Left lung (tissue), 10 donors: ENCODE results near the gene TARDBP. TPM values are rescaled to one million over a fixed set of nuclear protein-coding genes. Genes with fewer than 3 reads are reported as not detected.

Experiments used
- ATAC-seq: fragments of 200-7000 bp; cut with Tn5 transposase; one replicate; pipeline ENCODE4 v1.9.1; 2020; ENCODE audit warnings: moderate library complexity
- DNase-seq, 4 donors: peaks; one replicate each; pipeline ENCODE4 v3.0.0-alpha.2; 2013 to 2020
- H3K27ac ChIP-seq, 2 donors: fragments of 200-600 bp; sonication (generic) in 1 of 2; one replicate each; pipeline versions ENCODE4 v1.5.0 to v1.8.0; 2020 to 2021
- H3K27me3 ChIP-seq, 2 donors: fragments of 200-600 bp; sonication (generic) in 1 of 2; one replicate each; pipeline versions ENCODE4 v1.5.0 to v1.8.0; 2020 to 2021
- H3K36me3 ChIP-seq, 2 donors: fragments of 200-600 bp; sonication (generic) in 1 of 2; one replicate each; pipeline versions ENCODE4 v1.5.0 to v1.8.0; 2020 to 2021
- H3K4me1 ChIP-seq, 2 donors: fragments of 200-600 bp; one replicate each; pipeline ENCODE4 v1.8.0; 2021
- H3K4me3 ChIP-seq, 2 donors: fragments of 200-600 bp; sonication (generic) in 1 of 2; one replicate each; pipeline versions ENCODE4 v1.5.0 to v1.8.0; 2020 to 2021; ENCODE audit warnings: mild to moderate bottlenecking in 1 of 2
- H3K9me3 ChIP-seq, 2 donors: fragments of 200-600 bp; sonication (generic) in 1 of 2; one replicate each; pipeline versions ENCODE4 v1.5.0 to v1.8.0; 2020 to 2021
- intact Hi-C, 2 donors: fragments of 100-400 bp; cut with DNase I; formaldehyde crosslinking; loops; one replicate each; pipeline versions ENCODE4 v1.11.2 to v1.14.2; 2022
- polyA plus RNA-seq, 6 donors: library from polyadenylated mRNA; unstranded; fragments of 120-200 nt; gene quantifications; one replicate each; pipeline ENCODE4 v1.2.1, GENCODE V29; 2013; ENCODE audit not compliant: insufficient read length in 6 of 6
- total RNA-seq, 2 donors: library from RNA; stranded (reverse); fragmentation: NEBNext Ultra II Directional; extraction: Animal tissue kit (Norgen Biotek cat#: 25700); gene quantifications; one replicate each; pipeline ENCODE4 v1.2.1, GENCODE V29; 2021
- TF ChIP-seq, protein P1 (sequence below), 2 donors: fragments of 200-600 bp; sonication (generic) in 1 of 2; IDR thresholded peaks; one replicate each; pipeline versions ENCODE4 v1.5.0 to v1.8.0; 2021; ENCODE audit warnings: antibody characterized with exemption in 2 of 2
- donor health status: DM: no; HTN: yes; CAD: no.
- donor health status: DM: no; HTN: no; CAD: no.

TARDBP gene
- total and polyA plus RNA-seq, 8 donors: 119 to 344 (median 292) TPM

DNA sequence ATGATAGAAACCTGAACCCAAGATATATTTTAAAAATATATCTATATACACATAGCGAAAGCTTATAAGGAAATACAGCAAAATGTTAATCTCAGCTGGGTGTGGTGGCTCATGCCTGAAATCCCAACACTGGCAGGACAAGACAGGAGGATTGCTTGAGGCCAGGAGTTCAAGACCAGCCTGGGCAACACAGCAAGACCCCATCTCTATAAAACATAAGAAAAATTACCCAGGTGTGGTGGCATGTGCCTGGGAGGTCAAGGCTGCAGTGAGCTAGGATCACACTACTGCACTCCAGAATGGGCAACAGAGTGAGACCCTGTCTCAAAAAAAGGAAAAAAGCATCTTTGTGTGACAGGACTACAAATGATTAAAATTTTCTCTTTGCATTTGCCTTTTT lies 53.3 kb downstream of the TARDBP start:
- Histone ChIP-seq H3K4me1 (peaks cover 5 to 10% of the 10 kb centered on the region in 2 donors), H3K27me3 (no peaks in the 10 kb centered on the region), H3K4me3 (no peak overlapping the region), H3K27ac (no peak overlapping the region), H3K36me3 (peaks cover 0 to 75% of the 10 kb centered on the region in 2 donors), H3K9me3 (no peaks in the 10 kb centered on the region)
- ATAC-seq (no peak), DNase-seq (peak in 1 of 4 donors; percentile 4)
- TF ChIP-seq, protein P1, sequence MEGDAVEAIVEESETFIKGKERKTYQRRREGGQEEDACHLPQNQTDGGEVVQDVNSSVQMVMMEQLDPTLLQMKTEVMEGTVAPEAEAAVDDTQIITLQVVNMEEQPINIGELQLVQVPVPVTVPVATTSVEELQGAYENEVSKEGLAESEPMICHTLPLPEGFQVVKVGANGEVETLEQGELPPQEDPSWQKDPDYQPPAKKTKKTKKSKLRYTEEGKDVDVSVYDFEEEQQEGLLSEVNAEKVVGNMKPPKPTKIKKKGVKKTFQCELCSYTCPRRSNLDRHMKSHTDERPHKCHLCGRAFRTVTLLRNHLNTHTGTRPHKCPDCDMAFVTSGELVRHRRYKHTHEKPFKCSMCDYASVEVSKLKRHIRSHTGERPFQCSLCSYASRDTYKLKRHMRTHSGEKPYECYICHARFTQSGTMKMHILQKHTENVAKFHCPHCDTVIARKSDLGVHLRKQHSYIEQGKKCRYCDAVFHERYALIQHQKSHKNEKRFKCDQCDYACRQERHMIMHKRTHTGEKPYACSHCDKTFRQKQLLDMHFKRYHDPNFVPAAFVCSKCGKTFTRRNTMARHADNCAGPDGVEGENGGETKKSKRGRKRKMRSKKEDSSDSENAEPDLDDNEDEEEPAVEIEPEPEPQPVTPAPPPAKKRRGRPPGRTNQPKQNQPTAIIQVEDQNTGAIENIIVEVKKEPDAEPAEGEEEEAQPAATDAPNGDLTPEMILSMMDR (IDR thresholded peaks at IDR 0.05): no peak
- intact Hi-C loops: no loop called here

DNA sequence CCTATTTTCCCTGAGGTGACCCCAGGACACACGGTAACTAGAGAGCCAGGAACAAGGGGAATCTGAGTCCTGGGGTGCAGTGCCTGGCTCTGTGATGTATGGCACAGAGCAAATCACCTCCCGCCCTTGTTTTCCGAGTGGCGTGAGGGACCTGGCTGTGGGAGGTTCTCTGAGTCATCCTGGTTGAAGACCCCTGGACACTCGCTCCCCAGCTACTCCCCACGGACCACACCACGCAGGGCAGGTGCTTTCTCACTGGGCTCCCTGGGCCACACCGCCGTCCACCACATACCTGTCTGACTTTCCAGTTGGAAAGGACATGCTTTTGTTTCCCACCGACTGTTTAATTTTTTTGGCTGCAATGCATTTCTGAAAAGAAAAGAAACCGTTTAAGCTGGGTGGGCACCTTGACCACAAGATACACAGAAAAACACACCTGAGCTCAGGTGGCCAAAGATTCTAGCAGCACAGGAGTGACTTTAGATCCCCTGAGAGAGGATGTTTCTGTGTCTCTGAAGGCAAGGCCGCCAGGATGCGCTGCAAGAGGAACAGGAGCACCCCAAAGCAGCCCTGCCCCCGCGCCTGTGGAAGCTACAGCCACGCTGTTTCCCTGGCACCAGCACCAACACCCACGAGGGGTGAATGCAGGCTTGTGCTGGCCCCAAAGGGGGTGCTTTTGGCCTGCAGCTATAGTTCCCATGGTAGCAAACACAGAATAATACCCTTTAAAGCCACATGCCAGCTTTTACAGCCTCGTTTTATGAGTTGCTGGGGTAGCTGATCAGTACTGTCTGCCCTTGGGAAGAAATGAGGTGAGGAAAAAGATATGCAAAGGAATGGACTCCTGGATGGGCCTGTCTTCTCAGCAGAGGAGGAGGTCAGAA lies 55.5 kb downstream of the TARDBP start:
- DNase-seq (peak in 1 of 4 donors; percentile 19), ATAC-seq (no peak)
- Histone ChIP-seq H3K27ac (no peak overlapping the region), H3K4me3 (no peak overlapping the region), H3K4me1 (no peaks in the 10 kb centered on the region), H3K36me3 (peaks cover 0 to 96% of the 10 kb centered on the region in 2 donors), H3K27me3 (no peaks in the 10 kb centered on the region), H3K9me3 (no peaks in the 10 kb centered on the region)
- intact Hi-C loops: no loop called here
- TF ChIP-seq, protein P1 (IDR thresholded peaks at IDR 0.05): no peak

DNA sequence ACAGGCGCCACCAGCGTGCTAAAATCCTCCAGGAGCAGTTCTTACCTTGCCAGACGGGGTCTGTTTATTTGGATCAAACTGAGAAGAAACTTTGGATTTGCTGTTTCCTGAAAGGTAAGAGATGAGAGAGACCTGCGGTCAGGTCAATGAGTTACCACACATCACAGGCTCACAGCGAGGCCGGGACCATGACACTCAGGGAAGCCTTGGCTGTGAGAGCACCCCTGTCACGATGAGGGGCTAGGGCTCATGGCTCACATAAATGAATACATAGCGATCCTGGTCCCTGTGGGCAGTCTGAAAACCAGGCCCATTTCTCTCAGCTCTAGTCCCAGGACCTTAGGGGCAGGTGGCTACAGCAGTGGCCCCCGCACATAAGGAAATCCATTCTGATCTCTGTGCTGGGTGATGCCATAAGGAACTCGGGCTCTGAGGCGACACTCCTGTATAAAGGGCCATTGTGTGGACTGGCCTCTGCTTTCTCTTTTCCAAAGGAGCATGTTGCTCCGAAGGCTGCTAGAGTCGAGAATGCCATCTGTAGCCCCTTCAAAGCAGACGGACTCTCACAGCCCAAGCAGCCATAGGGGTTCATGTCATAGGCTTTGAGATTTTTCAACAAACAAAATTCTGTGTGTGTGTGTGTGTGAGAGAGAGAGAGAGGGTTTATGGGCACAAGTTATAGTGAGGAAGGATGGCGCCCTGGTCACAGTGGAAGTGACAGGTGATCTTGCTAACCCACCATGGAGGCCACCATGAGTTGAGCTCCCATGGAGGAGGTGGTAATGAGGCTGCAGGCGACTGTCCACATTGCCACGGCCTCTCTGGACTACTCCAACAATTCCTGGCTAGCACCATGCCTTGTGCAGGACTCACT lies 56.4 kb downstream of the TARDBP start:
- no peak overlapping the region for H3K4me3 ChIP-seq
- no peaks in the 10 kb centered on the region for H3K27me3 ChIP-seq
- no peaks in the 10 kb centered on the region for H3K9me3 ChIP-seq
- H3K27ac ChIP-seq: no peak overlapping the region
- ATAC-seq (no peak), DNase-seq (no peak)
- intact Hi-C loops: no loop called here
- TF ChIP-seq, protein P1 (IDR thresholded peaks at IDR 0.05): no peak
- no peaks in the 10 kb centered on the region for H3K4me1 ChIP-seq
- H3K36me3 ChIP-seq: peaks cover 0 to 96% of the 10 kb centered on the region in 2 donors

DNA sequence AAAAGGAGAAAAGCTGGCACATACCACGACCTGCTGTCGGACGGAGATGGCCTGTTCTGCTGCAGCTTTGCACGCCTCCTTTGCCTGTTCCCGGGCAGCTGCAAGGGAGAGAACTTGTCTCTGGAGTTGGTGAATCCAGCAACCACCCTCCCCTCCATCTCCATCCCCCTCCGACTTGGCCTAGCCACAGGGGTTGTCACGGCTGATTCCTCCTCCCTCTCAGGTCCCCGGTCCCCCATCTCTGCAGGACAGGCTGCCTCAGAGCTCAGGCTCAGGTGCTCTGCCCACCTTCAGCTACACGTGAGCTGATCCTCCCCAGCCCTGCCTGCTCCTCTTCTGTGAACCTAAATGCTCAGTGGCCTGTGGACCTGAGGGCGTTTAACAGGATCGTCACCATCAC lies 58.4 kb downstream of the TARDBP start:
- Histone ChIP-seq H3K36me3 (peaks cover 0 to 99% of the 10 kb centered on the region in 2 donors), H3K4me3 (no peak overlapping the region), H3K27ac (no peak overlapping the region), H3K4me1 (no peaks in the 10 kb centered on the region), H3K27me3 (no peaks in the 10 kb centered on the region), H3K9me3 (no peaks in the 10 kb centered on the region)
- TF ChIP-seq, protein P1 (IDR thresholded peaks at IDR 0.05): no peak
- intact Hi-C loops: no loop called here
- DNase-seq (no peak), ATAC-seq (no peak)
